ENCODE results near the gene PCDH8.

Gene PCDH8

GRCh38 chr13:52885141-52885540 is 36.7 kb upstream of the PCDH8 start:
- POLR2A ChIA-PET (ENCODE audit: low non-redundant PET), result no interaction called here

GRCh38 chr13:52884429-52885010 is 36.1 kb upstream of the PCDH8 start:
- no peak overlapping the region for H3K27ac ChIP-seq
- ChIA-PET POLR2A (ENCODE audit: low non-redundant PET) (no interaction called here), CTCF (interaction anchor here (0.5 kb wide), 1 partner anchor 106 kb away, joined by 3 read pairs; no protein-coding TSS in a partner anchor)
- no peak for DNase-seq (ENCODE audit: low spot score)
- TF ChIP-seq CTCF (conservative IDR thresholded peaks at IDR 0.05; ENCODE audit: low read depth), result no peak

More at GRCh38 chr13:52885141-52885540, 36.7 kb upstream of the PCDH8 start:
- DNase-seq (ENCODE audit: low spot score), result no peak
- CTCF ChIA-PET, result no interaction called here
- no peak for TF ChIP-seq CTCF (conservative IDR thresholded peaks at IDR 0.05; ENCODE audit: low read depth)
- no peak overlapping the region for H3K27ac ChIP-seq

- ChIA-PET POLR2A (ENCODE audit: low non-redundant PET) (no interaction called here), CTCF (interaction anchor here (0.6 kb wide), 1 partner anchor 294 kb away, joined by 3 read pairs; no protein-coding TSS in a partner anchor)
- DNase-seq (ENCODE audit: low spot score), result no peak
- TF ChIP-seq CTCF (conservative IDR thresholded peaks at IDR 0.05; ENCODE audit: low read depth), result no peak
- no peak overlapping the region for H3K27ac ChIP-seq
Observed at GRCh38 chr13:52882785-52883184, 34.3 kb upstream of the PCDH8 start.

DNA sequence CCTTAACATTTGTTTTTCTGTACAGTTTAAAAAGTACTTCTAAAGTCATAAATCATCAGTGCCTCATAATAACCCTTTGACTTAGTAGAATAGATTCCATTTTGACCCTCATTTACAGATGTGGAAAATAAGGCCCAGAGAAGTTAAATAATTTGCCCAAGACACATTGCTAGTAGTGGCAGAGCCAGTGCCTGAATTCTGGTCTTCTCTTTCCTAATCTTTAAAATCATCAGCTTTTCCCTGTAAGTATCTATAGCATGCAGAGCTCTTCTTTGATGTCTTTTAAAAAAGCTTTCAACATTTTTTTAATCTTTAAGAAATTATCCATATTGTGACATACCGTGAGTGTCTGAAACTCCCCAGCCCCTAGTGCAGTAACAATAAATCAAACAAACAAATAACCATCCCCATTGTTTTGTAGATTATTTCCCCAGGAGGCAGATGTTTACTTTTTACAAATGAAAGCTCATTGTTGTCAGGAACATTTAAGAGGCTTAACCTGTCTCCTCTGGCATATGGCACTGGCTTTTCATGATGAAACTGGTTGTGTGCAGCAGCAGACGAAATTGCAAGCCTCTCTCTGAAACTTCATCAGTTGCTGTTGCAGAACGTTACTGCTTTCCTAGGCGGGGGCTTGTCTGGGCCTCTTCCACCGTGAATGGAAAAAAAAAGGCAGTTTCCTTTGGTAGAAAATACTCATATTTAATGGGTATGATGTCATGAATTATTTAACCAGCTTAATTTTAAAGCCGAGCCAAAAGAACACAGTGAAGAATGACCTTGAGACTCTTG is 31.7 kb upstream of the PCDH8 start:
- ChIA-PET CTCF (no interaction called here), POLR2A (ENCODE audit: low non-redundant PET) (no interaction called here)
- no peak for DNase-seq (ENCODE audit: low spot score)
- no peak overlapping the region for H3K27ac ChIP-seq
- TF ChIP-seq CTCF (conservative IDR thresholded peaks at IDR 0.05; ENCODE audit: low read depth), result no peak

DNA sequence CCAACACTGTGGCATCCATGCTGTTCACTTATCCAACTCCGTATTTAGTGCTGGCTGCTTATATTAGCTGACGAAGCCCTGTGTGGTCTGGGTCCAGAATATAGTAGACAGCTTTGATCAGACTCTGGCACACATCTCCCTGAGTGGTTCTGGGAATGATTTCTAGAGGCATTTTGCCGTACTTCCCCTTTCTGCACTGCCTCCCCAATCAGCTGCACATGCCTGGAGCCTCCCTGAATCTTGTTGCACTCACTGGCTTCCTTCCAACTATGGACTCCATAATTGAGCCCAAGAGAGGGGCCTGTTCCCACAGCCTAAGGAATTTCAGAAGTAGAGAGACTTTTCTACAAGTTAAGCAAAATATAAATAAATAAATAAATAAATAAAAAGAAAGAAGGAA is 30.4 kb upstream of the PCDH8 start:
- H3K27ac ChIP-seq, result no peak overlapping the region
- no peak for DNase-seq (ENCODE audit: low spot score)
- TF ChIP-seq CTCF (conservative IDR thresholded peaks at IDR 0.05; ENCODE audit: low read depth), result no peak
- CTCF ChIA-PET, result interaction anchor here (0.7 kb wide), 2 partner anchors 33 to 328 kb away, joined by 3 to 4 read pairs; no protein-coding TSS in a partner anchor
- POLR2A ChIA-PET (ENCODE audit: low non-redundant PET), result no interaction called here

GRCh38 chr13:52870143-52870542 is 21.7 kb upstream of the PCDH8 start:
- TF ChIP-seq CTCF (conservative IDR thresholded peaks at IDR 0.05; ENCODE audit: low read depth), result no peak
- no peak overlapping the region for H3K27ac ChIP-seq
- no peak for DNase-seq (ENCODE audit: low spot score)
- ChIA-PET POLR2A (ENCODE audit: low non-redundant PET) (no interaction called here), CTCF (interaction anchor here (0.6 kb wide), 1 partner anchor 14 kb away, joined by 3 read pairs; no protein-coding TSS in a partner anchor)

All from RWPE1 (cell line).